Measurements from ENCODE around the gene SPAAR. TPM values are rescaled to one million over a fixed set of nuclear protein-coding genes. Genes with fewer than 3 reads are reported as not detected.

The SPAAR gene, protein sequence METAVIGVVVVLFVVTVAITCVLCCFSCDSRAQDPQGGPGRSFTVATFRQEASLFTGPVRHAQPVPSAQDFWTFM
- 10 to 100 TPM in 1 of 2 donors, under 1 TPM in 1; 0.64 to 31.4 TPM for total RNA-seq

DNA sequence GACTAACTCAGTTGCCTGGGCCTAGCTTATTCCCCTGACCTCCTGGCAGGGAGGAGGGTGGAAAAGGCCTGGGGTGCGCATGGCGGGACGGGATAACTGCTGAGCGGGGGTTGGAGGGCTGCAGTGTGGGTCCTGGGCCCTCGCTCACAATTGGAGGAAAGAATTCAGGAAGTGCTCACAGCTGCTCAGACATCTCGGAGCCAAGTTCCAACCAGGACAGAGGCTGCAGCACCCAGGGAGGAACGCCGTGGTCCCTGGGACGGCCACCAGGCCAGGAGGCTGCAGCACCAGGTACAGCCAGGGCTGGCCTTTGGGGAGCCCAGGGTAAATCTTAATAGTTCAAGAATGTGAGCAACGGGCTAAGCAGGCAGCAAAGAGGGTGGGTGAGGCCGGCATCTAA lies at the start of gene SPAAR:
TSS of gene SPAAR (plus strand) at position 217 of the 400 bp plus-strand sequence. CDS start 974 bp downstream, outside the sequence.
- Histone ChIP-seq H3K9me3 (no peaks in the 10 kb centered on the region), H3K36me3 (no peaks in the 10 kb centered on the region), H3K27me3 (replicated peaks; ENCODE audit: insufficient read depth) (no peaks in the 10 kb centered on the region), H3K4me3 (no peak within 1 kb of the TSS), H3K4me1 (replicated peaks) (peaks cover 38% of the 10 kb centered on the region), H3K27ac (peak within 1 kb of the TSS; percentile 79 to 81)
- TF ChIP-seq, protein P1, sequence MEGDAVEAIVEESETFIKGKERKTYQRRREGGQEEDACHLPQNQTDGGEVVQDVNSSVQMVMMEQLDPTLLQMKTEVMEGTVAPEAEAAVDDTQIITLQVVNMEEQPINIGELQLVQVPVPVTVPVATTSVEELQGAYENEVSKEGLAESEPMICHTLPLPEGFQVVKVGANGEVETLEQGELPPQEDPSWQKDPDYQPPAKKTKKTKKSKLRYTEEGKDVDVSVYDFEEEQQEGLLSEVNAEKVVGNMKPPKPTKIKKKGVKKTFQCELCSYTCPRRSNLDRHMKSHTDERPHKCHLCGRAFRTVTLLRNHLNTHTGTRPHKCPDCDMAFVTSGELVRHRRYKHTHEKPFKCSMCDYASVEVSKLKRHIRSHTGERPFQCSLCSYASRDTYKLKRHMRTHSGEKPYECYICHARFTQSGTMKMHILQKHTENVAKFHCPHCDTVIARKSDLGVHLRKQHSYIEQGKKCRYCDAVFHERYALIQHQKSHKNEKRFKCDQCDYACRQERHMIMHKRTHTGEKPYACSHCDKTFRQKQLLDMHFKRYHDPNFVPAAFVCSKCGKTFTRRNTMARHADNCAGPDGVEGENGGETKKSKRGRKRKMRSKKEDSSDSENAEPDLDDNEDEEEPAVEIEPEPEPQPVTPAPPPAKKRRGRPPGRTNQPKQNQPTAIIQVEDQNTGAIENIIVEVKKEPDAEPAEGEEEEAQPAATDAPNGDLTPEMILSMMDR (IDR thresholded peaks at IDR 0.05) = no peak
- TF ChIP-seq POLR2A (IDR thresholded peaks at IDR 0.05) (no peak), POLR2AphosphoS5 (IDR thresholded peaks at IDR 0.05) (no peak)
- WGBS = 75% methylated on average over 11 of the region's 11 CpGs
- intact Hi-C loops (cut with DNase I) = no loop called here
- DNase-seq (ENCODE audit: low spot score) = no peak

DNA sequence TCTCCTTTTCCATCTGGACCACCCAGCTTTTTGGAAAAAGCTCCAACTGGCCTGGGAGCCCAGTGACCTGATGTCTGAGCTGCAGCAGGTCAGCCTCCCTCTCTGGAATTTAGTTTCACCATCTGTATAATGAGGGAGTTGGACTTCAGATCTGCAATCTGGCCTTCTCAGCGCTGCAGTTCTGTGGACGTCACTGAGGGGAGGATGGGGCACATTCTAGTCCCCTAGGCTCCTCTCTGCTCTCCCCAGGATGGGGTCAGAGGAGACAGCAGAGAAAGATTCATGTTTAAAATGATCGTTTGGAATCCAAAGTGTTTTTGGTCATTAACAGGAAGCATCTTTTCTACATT lies 49.3 kb upstream of the SPAAR start:
- Histone ChIP-seq H3K27ac (no peak overlapping the region), H3K9me3 (no peaks in the 10 kb centered on the region), H3K4me3 (no peak overlapping the region), H3K27me3 (replicated peaks; ENCODE audit: insufficient read depth) (no peaks in the 10 kb centered on the region), H3K4me1 (replicated peaks) (no peaks in the 10 kb centered on the region), H3K36me3 (no peaks in the 10 kb centered on the region)
- intact Hi-C loops (cut with DNase I) = no loop called here
- DNase-seq (ENCODE audit: low spot score) = no peak
- no peak for TF ChIP-seq POLR2AphosphoS5 (IDR thresholded peaks at IDR 0.05)
- no peak for TF ChIP-seq POLR2A (IDR thresholded peaks at IDR 0.05)
- TF ChIP-seq, protein P1 (IDR thresholded peaks at IDR 0.05) = no peak
- 42% methylated on average over 3 of the region's 3 CpGs for WGBS

DNA sequence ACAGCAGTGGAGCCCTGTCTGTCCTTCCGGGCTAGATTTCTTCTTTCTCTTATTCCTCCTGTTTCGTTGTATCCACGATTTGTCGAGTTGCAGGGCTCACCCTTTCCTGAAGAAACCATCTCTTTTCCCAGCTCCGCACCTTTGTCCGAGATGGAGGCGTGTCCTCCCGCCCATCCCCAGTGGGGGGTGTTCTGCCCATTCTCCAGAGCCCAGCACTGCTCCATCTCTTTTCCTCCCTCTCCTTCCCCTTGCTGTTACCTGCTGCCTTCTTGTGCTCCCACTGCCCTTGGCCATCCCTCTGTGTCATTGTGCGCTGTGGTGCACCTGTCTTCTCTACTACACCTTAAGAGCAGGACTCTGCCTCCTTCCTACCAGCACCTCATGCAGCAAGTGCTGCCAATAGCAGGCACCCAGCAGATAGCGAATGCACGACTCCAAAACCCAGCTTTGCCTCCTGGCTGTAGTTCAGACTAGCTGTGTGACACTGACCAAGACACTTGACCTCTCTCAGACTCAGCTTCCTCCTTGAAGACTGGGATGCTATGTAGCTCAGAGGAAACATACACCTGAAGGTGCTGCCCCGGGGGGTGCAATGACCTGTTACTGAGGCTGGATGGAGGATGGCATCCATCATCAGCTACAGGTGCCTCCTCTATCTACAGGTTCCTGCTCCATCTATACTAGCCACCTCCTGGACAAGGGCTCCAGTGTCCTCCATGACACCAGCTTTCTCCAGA lies 48.0 kb upstream of the SPAAR start:
- no peak for DNase-seq (ENCODE audit: low spot score)
- Histone ChIP-seq H3K27me3 (replicated peaks; ENCODE audit: insufficient read depth) (no peaks in the 10 kb centered on the region), H3K36me3 (no peaks in the 10 kb centered on the region), H3K27ac (no peak overlapping the region), H3K9me3 (no peaks in the 10 kb centered on the region), H3K4me3 (no peak overlapping the region), H3K4me1 (replicated peaks) (no peaks in the 10 kb centered on the region)
- TF ChIP-seq POLR2AphosphoS5 (IDR thresholded peaks at IDR 0.05) (no peak), POLR2A (IDR thresholded peaks at IDR 0.05) (no peak)
- TF ChIP-seq, protein P1 (IDR thresholded peaks at IDR 0.05) = no peak
- intact Hi-C loops (cut with DNase I) = no loop called here
- 48% methylated on average over 12 of the region's 12 CpGs for WGBS

DNA sequence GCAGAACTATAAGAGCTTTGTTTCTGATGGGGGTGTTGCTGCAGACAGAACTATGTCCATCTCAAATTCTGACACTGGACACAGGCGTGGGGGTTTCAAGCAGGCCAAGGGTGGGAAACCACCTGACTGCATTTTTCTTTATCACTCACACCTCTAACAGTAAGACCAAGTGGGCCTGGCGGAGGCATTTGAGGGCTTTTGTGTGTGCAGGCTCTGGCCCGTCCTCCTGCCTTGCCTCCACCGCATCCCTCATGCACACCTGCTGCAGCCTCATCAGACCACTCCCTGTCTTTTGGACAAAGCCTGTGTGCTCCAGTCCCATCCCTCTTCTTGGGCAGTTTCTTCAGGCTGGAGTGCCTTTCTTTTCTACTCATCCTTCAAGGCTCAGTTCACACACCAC lies 47.0 kb upstream of the SPAAR start:
- Histone ChIP-seq H3K4me1 (replicated peaks) (no peaks in the 10 kb centered on the region), H3K4me3 (no peak overlapping the region), H3K27me3 (replicated peaks; ENCODE audit: insufficient read depth) (no peaks in the 10 kb centered on the region), H3K36me3 (no peaks in the 10 kb centered on the region), H3K9me3 (no peaks in the 10 kb centered on the region), H3K27ac (no peak overlapping the region)
- TF ChIP-seq, protein P1 (IDR thresholded peaks at IDR 0.05) = no peak
- TF ChIP-seq POLR2A (IDR thresholded peaks at IDR 0.05) (no peak), POLR2AphosphoS5 (IDR thresholded peaks at IDR 0.05) (no peak)
- WGBS = 56% methylated on average over 4 of the region's 4 CpGs
- intact Hi-C loops (cut with DNase I) = no loop called here
- no peak for DNase-seq (ENCODE audit: low spot score)

DNA sequence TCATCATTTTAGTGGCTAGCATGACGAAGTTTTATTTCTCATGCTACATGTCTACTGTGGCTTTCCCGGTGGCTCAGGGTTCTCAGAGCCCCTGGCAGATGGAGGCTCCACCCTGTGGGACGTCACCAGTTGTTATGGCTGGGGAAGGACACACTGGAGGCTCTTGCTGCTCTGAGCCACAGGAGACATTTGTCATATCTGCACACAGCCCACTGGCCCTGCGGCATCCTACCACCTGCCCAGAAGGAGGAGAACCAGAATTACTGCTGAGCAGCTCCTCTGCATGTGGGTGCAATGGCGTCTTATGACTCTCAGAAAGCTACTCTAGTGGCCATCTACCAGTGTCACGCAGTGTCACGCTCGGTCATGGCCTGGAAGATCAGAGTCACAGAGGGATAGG lies 45.7 kb upstream of the SPAAR start:
- TF ChIP-seq, protein P1 (IDR thresholded peaks at IDR 0.05) = no peak
- TF ChIP-seq POLR2AphosphoS5 (IDR thresholded peaks at IDR 0.05) = no peak
- no peak for TF ChIP-seq POLR2A (IDR thresholded peaks at IDR 0.05)
- no peaks in the 10 kb centered on the region for H3K4me1 ChIP-seq (replicated peaks)
- no peaks in the 10 kb centered on the region for H3K9me3 ChIP-seq
- H3K27me3 ChIP-seq (replicated peaks; ENCODE audit: insufficient read depth) = no peaks in the 10 kb centered on the region
- intact Hi-C loops (cut with DNase I) = no loop called here
- DNase-seq (ENCODE audit: low spot score) = no peak
- H3K36me3 ChIP-seq = no peaks in the 10 kb centered on the region
- no peak overlapping the region for H3K4me3 ChIP-seq
- WGBS = 69% methylated on average over 8 of the region's 8 CpGs
- no peak overlapping the region for H3K27ac ChIP-seq

Measured in prostate gland (tissue), 2 donors.